Measurements from ENCODE around the gene FOXN3.

FOXN3 gene

DNA sequence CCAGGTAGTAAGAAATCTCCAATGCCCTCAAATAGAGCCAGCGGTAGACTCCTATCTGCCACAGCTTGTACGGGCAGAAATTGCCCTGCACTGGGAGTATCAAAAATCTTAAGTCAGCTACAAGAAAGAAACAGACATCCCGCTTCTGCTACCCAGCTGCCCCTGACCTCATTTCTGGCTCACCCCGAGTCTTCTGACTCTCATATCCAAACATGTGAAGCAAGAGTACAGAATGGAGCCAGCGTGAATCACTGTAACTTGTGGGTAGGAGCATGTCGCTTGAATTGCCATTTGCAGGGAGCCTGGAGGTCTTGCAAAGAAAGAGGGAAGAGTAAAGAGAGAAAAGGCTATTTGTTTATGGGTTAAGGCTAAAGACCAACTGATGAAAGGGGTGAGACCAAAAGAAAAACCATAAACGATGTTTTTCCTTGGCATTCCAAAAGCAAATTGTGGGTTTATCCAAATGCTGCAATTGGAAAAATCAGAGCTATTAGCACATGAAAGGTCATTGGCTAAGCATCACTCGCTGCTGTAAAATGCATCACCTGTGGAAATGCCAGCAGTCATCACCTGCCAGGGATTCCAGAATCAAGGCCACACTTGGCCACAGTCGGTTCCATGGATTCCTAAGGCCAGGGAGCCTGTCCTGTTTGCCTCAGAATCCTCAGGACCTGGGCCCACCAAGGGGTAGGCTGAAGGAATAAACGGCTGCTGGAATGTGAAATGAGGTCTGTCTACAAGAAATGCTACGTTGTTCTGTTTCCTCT, 86.6 kb downstream of the FOXN3 start:
- DNase-seq: no peak

DNA sequence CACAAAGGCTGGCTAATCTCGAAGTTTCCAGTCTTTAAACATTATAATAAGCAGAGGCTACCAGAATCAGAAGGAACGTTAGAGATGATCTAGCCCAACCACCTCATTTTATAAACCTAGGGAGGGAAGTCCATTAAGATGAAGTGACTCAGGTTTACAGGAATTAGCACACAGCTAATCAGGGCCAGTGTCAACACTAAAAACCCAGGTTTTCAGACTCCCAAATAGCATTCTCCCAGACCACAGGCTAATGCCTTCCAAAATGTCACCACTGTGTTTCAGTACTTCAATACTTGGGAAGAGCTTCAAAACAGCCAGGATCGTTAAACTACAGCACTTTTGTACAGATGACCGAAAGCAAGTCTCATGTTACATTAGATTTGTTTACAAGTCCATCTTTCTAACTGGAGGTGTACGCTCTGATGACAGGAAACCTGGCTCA, 89.2 kb downstream of the FOXN3 start:
- DNase-seq: no peak

DNA sequence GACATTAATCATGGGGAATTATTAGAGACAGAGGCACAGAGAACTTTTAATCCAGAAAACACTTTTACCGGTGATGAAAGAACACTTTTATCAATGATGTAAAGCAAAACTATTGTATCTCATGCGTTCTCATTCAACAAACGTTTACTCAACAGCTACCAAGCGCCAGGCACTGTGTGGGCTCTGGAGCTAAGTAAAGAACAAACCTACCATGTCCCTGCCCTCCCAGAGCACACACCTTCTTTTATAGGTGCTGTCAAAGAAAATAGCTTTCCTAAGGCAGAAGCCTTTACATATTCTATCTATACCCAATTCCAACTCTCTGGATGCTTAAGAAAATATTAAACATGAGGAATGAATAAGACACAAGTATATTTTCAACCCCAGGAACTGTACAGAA, 91.1 kb downstream of the FOXN3 start:
- DNase-seq: no peak

DNA sequence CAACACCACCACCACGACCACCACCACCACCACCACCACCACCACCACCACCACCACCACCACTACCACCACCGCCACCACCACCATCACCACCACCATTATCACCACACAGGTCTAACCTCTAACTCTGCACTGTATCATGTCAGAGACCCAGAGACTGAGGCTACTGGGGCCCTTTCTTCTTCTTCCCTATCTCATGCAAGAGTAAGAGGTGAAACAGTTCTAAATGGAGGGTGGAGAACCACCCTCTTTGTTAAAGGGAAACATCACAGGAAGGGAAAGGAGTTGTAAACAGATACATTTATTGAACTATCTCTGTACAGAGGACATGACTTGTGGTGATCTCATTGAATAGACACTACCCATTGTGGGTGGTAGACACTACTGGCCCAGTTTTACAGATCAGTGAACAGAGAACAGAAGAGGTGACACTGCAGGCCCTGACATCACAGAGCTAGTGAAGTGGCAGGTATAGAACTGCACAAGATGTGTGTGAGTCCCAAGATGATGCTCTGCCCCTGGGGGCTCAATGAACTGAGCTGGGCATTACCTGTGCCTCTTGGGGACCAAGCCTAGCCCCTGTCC, 91.6 kb downstream of the FOXN3 start:
- DNase-seq: no peak

DNA sequence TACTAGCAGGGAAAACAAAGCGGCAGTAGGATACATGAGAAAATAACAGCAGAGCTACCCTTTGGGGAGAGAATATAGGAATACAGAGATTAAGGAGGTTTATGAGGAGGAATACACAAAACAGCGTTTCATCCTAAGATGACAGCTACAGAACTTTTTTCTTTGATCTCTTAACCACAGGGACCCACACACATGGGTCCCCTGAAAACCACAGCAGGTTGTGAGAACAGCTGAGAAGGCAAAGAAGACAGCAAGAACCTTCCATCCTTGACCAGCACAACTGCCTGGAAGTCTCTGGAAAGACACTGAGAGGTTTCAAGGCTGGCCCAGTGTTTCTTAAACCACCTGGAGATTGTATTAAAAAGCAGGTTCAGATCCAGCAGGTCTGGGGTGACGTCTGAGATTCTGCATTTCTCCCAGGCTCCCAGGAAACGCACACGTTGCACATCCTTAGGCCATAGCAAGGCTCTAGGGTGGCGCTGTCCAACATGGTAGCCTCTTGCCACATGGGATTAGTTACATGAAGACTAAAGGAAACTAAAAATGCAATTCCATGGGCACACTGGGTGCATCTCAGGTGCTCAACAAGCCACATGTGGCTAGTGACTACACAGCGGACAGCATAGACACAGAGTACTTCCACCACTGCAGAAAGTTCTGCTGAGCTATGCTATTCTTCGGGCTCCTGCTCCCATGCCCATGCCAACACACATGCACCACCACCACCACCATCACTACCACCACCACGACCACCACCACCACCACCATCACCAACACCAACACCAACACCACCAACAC, 92.3 kb downstream of the FOXN3 start:
- DNase-seq: no peak

DNA sequence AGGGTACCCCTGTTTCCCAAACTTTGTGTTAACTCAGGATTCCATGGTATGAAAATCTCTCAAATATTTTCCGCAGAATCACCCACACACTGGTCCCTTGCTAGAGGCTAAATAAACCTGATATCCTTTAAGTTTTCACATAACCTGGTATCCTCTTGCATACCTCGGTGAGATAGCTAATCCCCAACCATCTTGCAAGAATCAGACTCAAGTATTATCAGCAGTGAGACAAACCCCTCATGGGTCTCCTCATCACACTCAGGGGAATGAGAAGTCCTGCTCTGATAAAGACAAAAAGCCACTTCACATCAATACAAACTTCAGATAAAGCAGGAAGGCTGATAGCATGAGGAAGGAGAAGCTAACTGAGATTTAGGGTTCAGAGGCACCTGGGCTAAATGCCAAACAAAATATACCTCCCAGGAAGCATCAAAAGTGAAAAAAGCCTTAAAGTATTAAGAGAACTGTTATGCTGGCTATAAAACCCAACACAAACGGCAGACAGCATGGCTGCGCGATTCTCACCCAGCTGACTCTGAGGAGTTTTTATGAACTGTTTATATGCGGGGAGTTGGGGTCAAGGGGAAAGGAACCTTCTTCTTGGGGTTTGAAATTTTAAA, 96.5 kb downstream of the FOXN3 start:
- no peak for DNase-seq

DNA sequence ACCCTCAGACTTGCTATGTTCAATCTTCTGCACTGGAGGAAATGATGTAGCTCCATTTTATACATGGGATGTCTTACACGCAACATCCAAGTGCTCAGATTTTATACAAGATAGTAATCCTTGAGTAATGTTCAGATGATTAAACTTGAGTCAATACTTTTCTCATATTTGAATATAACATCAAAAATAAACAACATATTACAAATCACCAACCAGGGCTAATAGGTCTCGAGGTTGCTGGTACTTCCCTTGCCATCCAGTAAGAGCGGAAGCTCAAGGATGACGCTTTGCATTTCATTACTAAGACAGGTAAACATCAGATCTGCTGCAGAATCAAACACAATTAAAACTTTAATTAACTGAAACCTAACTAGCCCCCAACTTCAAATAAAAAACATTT, 97.3 kb downstream of the FOXN3 start:
- DNase-seq: no peak

DNA sequence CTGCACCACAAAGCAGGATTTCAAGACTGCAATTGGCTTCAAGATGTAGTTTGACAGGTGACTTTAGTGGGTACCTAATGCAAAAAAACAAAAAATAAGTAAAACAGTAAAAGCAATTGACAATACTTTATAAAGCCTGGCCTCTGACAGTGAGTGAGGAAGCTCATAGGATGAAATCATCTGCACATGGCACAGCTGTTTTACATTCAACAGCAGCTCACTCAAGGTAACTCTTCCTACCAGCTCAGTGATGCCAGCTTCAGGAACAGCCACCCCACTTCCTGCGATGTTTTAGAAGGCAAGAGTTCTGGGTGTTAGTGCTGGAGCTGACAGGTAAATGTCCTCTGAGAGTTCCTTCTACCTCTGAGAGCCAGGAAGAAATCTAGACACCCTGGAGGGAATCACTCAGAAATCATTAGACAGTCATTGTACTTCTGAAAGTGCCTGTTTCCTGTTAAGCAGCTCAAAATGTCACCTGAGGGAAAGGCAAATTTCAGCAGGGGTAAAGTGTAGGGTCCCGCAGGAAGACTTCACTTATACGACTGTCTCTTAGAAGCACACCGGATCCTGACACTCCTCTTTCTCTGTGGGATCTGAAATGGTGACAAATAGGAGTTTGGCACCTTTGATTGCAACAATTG, 99.9 kb downstream of the FOXN3 start:
- no peak for DNase-seq

DNA sequence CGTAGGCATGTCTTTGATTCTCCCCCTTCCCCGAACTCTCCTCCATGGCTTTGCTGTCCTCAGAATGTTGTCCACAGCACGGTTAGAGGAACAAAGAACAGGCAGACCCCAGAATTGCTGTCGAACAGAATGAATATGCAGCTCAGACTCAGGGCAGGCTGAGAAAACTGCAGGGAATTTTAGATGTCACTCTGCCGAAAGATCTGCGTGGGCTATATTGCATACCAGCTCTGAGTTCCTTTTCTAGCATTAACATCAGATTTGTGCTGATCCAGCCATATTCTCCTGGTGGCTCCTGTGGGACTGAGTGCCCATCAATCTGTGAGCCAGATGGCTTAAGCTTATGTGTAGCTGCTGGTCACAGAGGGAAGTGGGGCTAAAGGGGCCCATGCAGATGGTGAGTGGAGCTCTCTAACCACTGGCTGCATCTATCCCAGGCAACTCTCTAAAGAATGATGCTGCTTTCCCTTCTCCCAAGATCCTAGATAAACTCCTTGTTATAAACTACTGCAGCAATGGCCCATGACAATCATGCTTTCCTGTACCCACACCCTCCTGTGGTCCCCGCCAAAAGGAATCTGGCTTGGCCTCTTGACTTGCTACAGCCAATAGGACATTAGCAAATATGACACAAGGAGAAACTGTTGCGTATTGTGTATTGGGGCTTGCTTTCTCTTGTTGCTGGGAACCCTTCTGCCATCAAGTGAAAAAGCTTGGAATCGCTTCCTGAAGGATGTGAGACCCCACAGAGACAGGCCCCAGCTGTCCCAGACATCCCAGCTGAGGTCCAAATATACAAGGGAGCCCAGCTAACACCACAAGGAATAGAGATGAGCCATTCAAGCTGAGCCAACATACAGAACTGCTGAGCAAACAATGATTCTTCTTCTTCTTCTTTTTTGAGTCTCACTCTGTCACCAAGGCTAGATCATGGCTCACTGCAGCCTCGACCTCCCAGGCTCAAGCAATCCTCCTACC, 101.3 kb downstream of the FOXN3 start:
- no peak for DNase-seq

DNA sequence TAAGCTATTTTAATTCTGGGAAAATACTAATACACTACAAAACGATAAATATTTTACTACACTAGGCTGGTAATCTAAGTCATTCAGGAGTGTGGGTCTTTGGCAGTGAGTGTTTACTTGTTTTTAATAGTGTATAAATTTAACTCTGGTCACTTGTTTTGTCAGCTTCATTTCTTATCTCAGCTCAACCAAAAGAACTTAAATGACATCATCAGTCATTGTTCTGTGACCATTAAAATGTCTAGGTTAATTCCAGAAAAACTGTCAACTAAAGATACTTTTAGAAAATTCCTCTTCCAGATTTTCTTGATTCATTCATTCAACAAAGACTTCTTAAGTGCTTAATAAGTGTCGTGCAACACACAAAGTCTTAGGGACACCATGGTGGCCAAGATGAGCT, 102.8 kb downstream of the FOXN3 start:
- DNase-seq: no peak

DNA sequence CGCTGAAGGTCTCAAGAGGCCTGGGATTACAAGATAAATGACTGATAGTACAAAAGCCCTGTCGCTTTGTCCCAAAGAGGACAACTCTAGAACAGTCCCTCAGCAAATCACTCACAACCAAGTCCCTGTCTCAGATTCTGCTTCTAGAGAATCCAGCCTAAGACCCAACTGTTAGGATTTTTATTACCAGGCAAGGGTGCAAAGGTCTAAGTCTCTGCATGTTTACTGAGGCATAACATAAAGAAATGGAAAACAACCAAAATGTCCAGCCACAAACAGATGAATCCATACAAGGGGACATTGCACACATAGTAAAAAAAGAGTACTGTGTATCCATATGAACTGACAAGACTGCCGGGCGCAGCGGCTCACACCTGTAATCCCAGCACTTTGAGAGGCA, 104.1 kb downstream of the FOXN3 start:
- no peak for DNase-seq

DNA sequence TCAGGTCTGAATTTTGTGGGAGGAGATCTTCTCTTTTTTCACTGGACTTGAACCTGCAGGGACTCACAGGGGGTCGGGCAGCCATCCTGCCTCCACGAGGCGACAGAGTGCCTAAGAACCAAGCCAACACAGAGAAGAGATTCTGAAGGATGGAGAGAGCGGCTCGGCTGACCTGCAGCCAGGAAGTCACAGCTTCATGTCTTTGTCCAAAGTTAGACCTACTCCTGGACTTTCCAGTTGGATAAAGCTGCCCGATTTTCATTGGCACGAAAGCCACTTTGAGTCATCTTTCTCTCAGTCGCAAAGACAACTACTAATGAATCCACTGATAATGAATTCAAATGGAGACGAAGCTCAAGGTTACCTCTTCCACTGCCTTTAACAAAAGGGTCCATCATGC, 106.8 kb downstream of the FOXN3 start:
- DNase-seq: no peak

DNA sequence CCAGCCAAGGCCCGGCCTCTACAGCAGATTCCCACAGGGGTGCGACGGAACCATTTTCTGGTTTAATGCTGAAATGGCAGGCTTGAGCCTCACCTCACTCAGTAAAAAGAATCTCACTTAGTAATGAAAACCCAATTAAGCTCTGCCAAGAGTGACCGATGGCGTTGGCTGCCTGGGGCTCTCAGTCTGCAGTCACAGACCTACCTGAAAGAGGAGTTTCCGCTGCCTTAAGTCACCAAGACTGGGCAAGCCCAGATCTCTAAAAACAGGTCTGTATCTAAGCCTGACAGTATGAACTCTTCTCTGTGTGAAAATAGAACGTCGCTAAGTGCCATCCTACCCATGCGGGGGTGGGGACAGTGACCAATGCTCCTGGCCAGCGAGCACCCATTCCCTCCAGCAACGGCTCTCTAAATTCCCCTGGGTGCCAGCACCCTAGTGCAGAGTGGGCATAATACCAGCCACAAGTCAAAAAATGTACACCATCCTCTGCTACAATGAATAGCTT, 107.3 kb downstream of the FOXN3 start:
- DNase-seq: no peak

DNA sequence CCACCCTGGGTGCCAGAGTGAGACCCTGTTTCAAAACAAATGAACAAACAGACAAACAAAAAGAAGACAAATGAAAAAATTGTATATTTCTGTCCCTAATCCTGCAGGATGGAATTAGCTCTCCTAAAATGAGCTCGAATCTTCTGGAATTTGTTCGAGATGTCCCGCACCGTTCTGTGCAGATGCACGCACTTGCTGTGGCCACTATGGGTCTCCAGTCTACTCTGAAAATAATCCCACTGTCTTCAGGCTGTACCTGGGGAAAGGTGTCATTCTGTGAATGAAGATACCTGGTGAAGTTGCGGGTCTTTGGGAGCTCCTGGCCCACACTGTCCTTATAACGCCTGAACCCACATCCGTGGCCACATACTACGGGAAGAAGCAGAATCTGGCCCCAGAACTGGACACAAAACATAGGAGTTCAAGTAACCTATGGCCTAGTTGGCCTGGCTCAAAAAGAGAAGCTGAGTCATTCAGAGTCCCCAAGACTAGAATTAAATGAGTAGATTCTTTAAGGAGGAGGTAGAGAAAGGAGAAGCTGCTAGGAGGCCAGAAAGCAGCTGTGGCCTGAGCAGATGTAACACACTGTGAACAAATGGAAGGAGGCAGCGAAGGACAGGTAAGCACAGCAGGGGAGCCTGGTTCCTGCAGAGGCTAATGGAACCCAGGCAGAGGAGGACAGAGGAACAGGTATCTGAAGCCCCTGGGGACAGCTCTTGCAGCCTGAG, 108.6 kb downstream of the FOXN3 start:
- no peak for DNase-seq

DNA sequence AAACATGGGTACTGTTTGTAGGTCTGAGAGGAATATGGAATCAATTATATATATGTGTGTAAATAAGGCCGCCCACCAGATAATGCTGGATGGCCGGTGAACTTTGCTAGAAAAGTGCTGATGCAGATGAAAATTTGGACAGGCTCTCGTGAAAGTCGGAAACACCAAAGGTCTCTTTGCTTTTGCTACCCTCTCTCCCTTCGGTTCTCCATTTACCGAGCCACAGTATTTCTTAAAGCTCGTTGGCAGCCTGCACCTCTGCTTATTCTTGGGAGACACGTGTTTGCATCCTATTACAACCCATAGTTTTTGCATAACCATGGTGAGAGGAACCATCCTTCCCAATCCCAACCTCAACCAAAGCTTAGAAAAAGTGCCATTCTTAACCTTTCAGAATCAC, 109.6 kb downstream of the FOXN3 start:
- no peak for DNase-seq

DNA sequence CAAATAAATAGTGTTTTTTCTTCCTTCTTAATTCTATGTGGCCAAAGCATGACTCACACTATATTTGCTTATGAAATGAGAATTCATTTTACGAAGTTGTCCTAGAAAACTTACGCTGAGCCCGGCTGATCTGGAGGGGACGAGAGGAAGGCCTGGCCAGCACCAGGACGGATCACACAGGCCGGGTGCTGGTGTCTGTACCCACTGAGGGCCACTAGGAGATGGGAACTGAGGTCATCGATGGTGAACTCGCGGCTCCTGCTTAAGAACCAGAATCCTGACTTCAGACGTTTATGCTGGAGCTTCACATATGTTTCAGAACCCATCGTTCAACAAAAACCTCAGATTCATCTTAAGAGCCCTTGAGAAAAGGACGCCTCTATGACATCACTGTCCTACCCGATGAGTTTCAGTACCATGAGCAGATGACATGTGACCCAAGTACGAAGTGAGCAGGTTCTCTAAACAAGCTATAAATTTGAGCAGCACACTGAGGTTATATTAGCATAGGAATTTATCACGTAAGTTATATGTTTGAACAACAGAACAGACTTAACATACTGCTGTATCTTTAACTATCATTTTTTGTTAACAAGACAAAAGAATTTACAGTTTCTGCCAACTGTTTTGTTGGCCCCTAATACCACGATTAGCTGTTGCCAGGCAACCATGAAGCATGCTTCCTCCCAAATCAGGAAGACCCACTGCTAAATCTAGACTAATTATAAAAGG, 111.9 kb downstream of the FOXN3 start:
- DNase-seq: no peak

DNA sequence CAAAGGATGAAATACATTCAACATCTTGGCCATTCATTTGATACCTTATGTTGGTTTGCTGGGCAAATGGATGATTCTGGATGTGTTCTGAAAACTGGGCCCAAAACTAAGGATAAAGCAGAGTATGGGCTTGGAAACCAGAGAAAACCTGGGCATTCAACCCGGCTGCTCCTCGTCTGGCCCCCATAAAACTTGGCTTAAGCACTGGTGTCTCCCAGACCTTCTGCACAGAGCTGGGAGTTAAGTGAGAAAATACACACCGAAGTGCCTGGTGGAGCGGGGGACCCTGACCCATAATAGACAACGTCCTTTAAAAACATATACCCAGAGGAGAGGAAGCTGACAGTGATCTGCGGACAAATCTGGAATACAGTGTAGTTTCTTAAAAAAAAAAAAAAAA, 112.5 kb downstream of the FOXN3 start:
- no peak for DNase-seq

DNA sequence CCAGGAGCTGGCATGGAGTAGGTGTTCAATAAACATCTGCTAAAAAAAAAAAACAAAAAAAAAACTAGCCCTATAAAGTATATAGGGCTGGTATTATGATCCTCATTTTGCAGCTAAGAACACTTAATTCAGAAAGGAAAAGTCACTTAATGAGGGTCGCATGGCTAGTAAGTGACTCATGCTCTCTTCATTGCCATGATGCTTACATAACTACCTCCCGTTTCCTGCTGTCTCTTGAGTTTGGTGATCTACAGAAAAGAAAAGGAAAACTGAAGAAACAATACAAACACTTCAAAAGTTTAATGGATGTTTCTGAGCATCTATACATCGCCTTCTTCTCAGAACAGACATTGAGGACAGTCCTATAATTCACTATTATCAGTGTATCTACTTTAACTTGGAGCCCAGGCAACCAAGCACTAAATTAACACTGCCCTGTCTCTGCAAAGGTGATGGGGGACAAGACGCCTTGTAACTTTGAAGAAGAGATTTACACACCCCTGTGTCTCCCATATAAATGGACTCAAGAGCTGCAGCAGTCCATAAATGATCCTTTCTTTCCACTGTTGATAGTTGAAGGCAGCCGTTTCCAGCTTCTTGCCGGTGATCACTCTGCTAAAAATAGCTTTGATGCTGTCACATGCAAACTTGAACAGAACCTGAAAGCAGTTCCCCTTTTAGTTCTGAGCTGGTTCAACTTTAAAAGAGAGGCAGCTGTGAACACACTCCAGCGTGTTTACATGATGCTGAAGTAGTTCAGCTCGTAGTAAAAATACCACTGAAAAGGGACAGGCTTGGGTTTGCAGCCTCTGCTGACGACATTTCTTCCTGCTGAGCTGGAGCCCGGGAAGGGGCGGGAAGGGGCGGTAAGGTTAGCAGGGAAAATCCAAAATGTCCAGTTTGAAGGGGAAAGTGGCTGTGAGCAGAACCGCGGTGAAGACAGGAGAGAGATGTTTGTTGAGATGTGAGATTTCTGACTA, 113.3 kb downstream of the FOXN3 start:
- peak; percentile 83 for DNase-seq

DNA sequence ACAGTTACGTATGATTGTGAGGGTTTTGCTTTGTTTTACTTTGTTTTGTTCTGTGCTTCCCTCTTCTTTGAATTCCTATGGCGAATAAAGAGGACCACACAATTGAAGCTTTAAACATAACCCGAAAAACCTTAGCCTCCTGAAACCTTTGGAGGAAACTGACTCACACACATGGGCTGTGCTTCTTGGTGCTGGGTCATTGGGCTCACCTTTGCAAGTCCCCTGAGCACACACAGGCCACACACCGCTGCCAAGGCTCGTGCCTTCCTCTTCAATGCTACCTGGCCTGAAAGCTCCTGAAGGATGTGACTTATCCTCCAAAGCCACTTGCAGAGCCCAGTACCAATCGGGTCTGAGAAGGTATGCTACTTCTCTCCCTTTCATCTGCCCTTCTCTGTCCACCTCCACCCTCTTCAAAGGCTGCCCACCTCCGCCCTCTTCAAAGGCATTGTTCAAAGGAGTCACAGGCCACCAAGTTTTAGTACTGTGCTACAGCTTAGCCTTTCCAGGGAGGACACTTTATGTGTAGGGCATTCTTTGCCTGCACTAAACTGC, 114.6 kb downstream of the FOXN3 start:
- DNase-seq: no peak
